ENCODE results near the gene FOXC1. TPM values are rescaled to one million over a fixed set of nuclear protein-coding genes. Genes with fewer than 3 reads are reported as not detected.

The FOXC1 gene
- total RNA-seq, 1 donor from 2014 or later = 27.6 TPM

- TF ChIP-seq, protein P1, sequence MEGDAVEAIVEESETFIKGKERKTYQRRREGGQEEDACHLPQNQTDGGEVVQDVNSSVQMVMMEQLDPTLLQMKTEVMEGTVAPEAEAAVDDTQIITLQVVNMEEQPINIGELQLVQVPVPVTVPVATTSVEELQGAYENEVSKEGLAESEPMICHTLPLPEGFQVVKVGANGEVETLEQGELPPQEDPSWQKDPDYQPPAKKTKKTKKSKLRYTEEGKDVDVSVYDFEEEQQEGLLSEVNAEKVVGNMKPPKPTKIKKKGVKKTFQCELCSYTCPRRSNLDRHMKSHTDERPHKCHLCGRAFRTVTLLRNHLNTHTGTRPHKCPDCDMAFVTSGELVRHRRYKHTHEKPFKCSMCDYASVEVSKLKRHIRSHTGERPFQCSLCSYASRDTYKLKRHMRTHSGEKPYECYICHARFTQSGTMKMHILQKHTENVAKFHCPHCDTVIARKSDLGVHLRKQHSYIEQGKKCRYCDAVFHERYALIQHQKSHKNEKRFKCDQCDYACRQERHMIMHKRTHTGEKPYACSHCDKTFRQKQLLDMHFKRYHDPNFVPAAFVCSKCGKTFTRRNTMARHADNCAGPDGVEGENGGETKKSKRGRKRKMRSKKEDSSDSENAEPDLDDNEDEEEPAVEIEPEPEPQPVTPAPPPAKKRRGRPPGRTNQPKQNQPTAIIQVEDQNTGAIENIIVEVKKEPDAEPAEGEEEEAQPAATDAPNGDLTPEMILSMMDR (IDR thresholded peaks at IDR 0.05; ENCODE audit: insufficient read depth, low read length, poor library complexity, severe bottlenecking) = no peak
- H3K4me3 ChIP-seq (ENCODE audit: low read depth, low read length) = no peak overlapping the region
- peaks cover 5% of the 10 kb centered on the region for H3K27me3 ChIP-seq (ENCODE audit: control insufficient read depth, insufficient read depth, low read length)
- DNase-seq (ENCODE audit: low read depth) = no peak
- H3K36me3 ChIP-seq (ENCODE audit: control insufficient read depth, insufficient read depth, low read length) = no peaks in the 10 kb centered on the region
Measured at GRCh38 chr6:1576166-1576565, 33.5 kb upstream of the FOXC1 start.

GRCh38 chr6:1576711-1577110 lies 33.0 kb upstream of the FOXC1 start:
- H3K27me3 ChIP-seq (ENCODE audit: control insufficient read depth, insufficient read depth, low read length) = peaks cover 5% of the 10 kb centered on the region
- TF ChIP-seq, protein P1 (IDR thresholded peaks at IDR 0.05; ENCODE audit: insufficient read depth, low read length, poor library complexity, severe bottlenecking) = no peak
- DNase-seq (ENCODE audit: low read depth) = no peak
- H3K4me3 ChIP-seq (ENCODE audit: low read depth, low read length) = no peak overlapping the region
- H3K36me3 ChIP-seq (ENCODE audit: control insufficient read depth, insufficient read depth, low read length) = no peaks in the 10 kb centered on the region

DNA sequence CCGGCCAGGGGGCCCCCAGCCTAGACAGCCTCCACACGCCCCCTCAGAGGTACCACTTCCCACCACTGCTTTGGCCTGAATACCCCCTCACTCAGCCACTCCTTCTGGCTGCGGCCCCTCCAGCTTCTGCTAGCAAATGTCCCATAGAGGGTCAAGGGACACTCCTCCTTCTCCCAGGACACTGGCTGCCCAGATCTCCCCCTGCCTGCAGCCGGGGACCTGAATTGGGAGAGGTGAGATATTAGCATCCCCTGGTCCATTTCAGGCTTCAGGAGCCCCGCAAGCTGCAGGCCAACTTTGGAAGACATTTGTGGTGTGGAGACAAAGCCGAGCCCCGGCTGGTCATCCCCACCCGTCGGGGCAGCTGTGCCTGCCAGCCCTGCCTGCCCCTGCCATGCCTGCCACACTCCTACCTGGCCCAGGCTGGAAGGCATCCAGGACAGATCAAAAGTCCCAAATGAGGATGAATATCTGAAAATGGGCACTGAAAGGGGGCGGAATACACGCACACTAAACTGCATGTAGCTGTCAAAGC lies 32.5 kb upstream of the FOXC1 start:
- peaks cover 3% of the 10 kb centered on the region for H3K27me3 ChIP-seq (ENCODE audit: control insufficient read depth, insufficient read depth, low read length)

DNA sequence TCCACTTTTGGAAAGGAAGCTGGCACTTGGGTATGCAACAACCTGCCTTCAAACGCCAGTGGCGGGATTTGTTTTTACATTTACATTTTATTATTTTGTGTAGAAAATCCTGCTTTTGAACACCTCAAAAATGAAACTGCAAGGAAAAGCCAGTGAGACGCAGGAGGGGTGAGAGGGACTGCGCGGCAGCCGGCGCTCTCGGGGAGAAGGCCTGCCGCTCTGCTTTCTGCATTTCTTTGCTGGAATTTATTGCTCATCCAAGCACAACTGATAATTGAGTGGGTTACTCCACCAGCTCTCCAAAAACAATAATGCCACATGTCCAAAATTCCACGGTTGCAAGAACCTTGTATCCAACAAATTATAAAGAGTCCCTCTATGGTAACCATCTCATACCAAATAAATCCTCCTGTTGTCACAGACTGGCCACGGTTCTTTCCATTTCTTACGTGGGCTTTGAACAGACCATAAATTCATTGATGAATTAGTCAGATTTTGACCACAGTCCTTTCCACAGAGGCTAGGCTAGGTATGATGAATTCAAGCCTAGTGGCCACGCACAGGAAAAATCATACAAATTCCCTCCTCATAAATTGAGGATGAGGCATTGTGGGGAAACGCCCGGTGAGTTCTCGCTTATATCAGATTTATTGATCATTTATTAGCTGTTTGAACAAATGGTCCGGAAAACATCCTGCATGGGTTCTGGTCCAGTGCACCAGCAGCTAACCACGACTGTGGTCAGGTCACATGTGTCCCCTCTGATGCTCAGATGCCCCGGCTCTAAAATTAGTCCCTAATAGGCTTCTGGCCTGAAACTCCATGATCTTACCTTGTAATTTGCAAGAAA lies 31.6 kb upstream of the FOXC1 start:
- TF ChIP-seq, protein P1 (IDR thresholded peaks at IDR 0.05; ENCODE audit: insufficient read depth, low read length, poor library complexity, severe bottlenecking) = no peak
- H3K27me3 ChIP-seq (ENCODE audit: control insufficient read depth, insufficient read depth, low read length) = peaks cover 3% of the 10 kb centered on the region
- no peaks in the 10 kb centered on the region for H3K36me3 ChIP-seq (ENCODE audit: control insufficient read depth, insufficient read depth, low read length)
- no peak overlapping the region for H3K4me3 ChIP-seq (ENCODE audit: low read depth, low read length)
- no peak for DNase-seq (ENCODE audit: low read depth)

More for the DNA sequence above, 32.5 kb upstream of the FOXC1 start:
- DNase-seq (ENCODE audit: low read depth) = no peak
- Histone ChIP-seq H3K4me3 (ENCODE audit: low read depth, low read length) (no peak overlapping the region), H3K36me3 (ENCODE audit: control insufficient read depth, insufficient read depth, low read length) (no peaks in the 10 kb centered on the region)
- TF ChIP-seq, protein P1 (IDR thresholded peaks at IDR 0.05; ENCODE audit: insufficient read depth, low read length, poor library complexity, severe bottlenecking) = no peak

DNA sequence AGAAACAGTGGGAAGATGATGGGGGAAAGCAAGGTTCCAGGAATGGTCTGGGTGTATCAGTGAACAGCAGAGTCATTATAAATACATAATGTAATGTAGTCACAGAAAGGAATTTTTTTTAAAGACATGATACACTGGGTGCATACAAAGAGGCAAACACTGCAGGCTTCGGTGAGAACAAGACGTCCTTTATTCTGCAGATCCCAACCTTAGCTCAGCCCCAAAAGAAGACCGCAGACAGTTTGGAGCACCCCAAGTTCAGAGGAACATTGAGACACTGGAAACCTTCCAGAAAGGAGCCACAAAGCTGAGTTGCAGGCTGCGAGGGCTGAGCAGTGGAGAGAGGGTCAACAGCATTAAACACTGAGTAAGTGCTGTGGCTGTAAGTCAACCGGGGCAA lies 30.6 kb upstream of the FOXC1 start:
- TF ChIP-seq, protein P1 (IDR thresholded peaks at IDR 0.05; ENCODE audit: insufficient read depth, low read length, poor library complexity, severe bottlenecking) = no peak
- Histone ChIP-seq H3K4me3 (ENCODE audit: low read depth, low read length) (no peak overlapping the region), H3K36me3 (ENCODE audit: control insufficient read depth, insufficient read depth, low read length) (no peaks in the 10 kb centered on the region), H3K27me3 (ENCODE audit: control insufficient read depth, insufficient read depth, low read length) (peaks cover 3% of the 10 kb centered on the region)
- DNase-seq (ENCODE audit: low read depth) = no peak

Measured in kidney epithelial cell (primary cell).